Duodenal mucosa (tissue), 2 donors: Measurements from ENCODE around the gene SUN2.

ENCODE experiments used
- H3K27ac ChIP-seq: one replicate; pipeline ENCODE4 v1.7.0; 2013; ENCODE audit warnings: low read depth, low read length
- H3K27me3 ChIP-seq, 2 donors: one replicate each; pipeline ENCODE4 v1.7.0; 2013; ENCODE audit warnings: low read length in 2 of 2, control low read depth in 1 of 2; ENCODE audit not compliant: insufficient read depth in 2 of 2, control insufficient read depth in 1 of 2
- H3K36me3 ChIP-seq, 2 donors: one replicate each; pipeline ENCODE4 v1.7.0; 2013; ENCODE audit warnings: low read length in 2 of 2, control low read depth in 1 of 2; ENCODE audit not compliant: insufficient read depth in 2 of 2, control insufficient read depth in 1 of 2
- H3K4me1 ChIP-seq, 2 donors: one replicate each; pipeline ENCODE4 v1.7.0; 2013; ENCODE audit warnings: low read length in 2 of 2, control low read depth in 1 of 2; ENCODE audit not compliant: insufficient read depth in 2 of 2, control insufficient read depth in 1 of 2
- H3K4me3 ChIP-seq, 2 donors: one replicate each; pipeline ENCODE4 v1.7.0; 2013; ENCODE audit warnings: low read length in 2 of 2, low read depth in 1 of 2
- H3K9ac ChIP-seq, 2 donors: one replicate each; pipeline ENCODE4 v1.7.0; 2013; ENCODE audit warnings: low read length in 2 of 2, low read depth in 1 of 2
- H3K9me3 ChIP-seq, 2 donors: one replicate each; pipeline ENCODE4 v1.7.0; 2013; ENCODE audit warnings: low read length in 2 of 2, control low read depth in 1 of 2; ENCODE audit not compliant: control insufficient read depth in 1 of 2

Gene SUN2

DNA sequence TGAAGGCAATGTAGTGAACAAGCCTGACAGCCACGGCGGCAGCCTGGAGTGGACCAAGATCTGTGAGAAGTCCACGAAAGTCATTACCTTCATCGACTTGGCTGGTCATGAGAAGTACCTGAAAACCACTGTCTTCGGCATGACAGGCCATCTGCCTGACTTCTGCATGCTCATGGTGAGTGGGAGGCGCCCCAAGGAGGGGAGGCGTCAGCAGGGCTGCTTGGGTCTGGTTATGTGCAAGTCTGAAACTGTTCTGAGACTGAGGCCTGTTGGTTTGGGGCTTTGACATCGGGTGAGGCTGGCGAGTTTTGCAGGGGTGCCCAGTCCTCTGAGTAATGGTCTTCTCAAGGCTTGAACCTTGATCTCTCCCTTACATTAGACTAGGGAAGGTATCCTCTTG is 39.0 kb downstream of the SUN2 start:
- no peak overlapping the region for H3K9ac ChIP-seq
- H3K27me3 ChIP-seq = no peaks in the 10 kb centered on the region
- peaks cover 9 to 10% of the 10 kb centered on the region in 2 donors for H3K4me1 ChIP-seq
- H3K4me3 ChIP-seq = no peak overlapping the region
- H3K36me3 ChIP-seq = peaks cover 13 to 56% of the 10 kb centered on the region in 2 donors
- H3K27ac ChIP-seq = no peak overlapping the region
- H3K9me3 ChIP-seq = no peaks in the 10 kb centered on the region

- Histone ChIP-seq H3K36me3 (peaks cover 13 to 51% of the 10 kb centered on the region in 2 donors), H3K9ac (no peak overlapping the region), H3K27ac (no peak overlapping the region), H3K4me3 (no peak overlapping the region), H3K27me3 (no peaks in the 10 kb centered on the region), H3K9me3 (no peaks in the 10 kb centered on the region), H3K4me1 (peaks cover 9 to 10% of the 10 kb centered on the region in 2 donors)
Measured at GRCh38 chr22:38716271-38716670, 39.5 kb downstream of the SUN2 start.

DNA sequence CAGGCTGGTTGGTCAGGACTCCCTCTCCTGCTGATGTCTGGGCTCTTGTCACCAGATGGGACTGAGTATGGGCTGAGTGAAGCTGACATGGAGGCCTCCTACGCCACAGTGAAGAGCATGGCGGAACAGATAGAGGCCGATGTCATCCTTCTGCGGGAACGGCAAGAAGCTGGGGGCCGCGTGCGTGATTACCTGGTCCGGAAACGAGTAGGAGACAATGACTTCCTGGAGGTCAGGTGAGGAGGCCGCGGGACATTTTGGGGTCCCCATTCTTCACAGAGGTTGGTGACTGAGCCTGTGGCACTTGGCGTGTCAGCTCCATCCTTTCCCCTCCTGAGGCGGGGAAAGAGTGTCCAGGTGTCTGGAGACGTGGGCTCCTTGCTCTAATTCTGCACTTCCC is 39.9 kb downstream of the SUN2 start:
- no peak overlapping the region for H3K9ac ChIP-seq
- peaks cover 9 to 10% of the 10 kb centered on the region in 2 donors for H3K4me1 ChIP-seq

GRCh38 chr22:38715176-38715764 is 40.5 kb downstream of the SUN2 start:
- Histone ChIP-seq H3K9me3 (no peaks in the 10 kb centered on the region), H3K27ac (no peak overlapping the region), H3K4me1 (peaks cover 9 to 11% of the 10 kb centered on the region in 2 donors), H3K9ac (no peak overlapping the region), H3K36me3 (peaks cover 10 to 50% of the 10 kb centered on the region in 2 donors), H3K4me3 (no peak overlapping the region), H3K27me3 (no peaks in the 10 kb centered on the region)

More for the DNA sequence above, 39.9 kb downstream of the SUN2 start:
- Histone ChIP-seq H3K36me3 (peaks cover 13 to 49% of the 10 kb centered on the region in 2 donors), H3K27me3 (no peaks in the 10 kb centered on the region), H3K4me3 (no peak overlapping the region), H3K27ac (no peak overlapping the region), H3K9me3 (no peaks in the 10 kb centered on the region)

DNA sequence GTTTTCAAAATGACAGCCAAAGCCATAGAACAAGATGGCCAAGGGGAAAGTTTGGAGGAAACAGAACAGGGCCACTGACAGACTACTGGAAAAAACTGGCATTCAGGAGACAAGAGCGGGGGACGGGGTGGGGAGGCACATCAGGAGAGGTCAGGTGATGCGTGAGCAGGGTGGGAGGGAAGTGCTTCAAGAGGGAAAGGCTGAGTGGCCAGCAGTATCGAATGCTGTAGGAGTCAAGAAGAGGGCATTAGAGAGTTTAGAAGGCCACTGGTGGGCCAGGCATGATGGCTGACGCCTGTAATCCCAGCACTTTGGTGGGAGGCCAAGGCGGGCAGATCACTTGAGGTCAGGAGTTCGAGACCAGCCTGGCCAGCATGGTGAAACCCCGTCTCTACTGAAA is 41.9 kb downstream of the SUN2 start:
- Histone ChIP-seq H3K4me3 (no peak overlapping the region), H3K9ac (no peak overlapping the region), H3K4me1 (peaks cover 17 to 18% of the 10 kb centered on the region in 2 donors), H3K36me3 (peaks cover 10 to 54% of the 10 kb centered on the region in 2 donors), H3K9me3 (no peaks in the 10 kb centered on the region), H3K27ac (no peak overlapping the region), H3K27me3 (no peaks in the 10 kb centered on the region)

DNA sequence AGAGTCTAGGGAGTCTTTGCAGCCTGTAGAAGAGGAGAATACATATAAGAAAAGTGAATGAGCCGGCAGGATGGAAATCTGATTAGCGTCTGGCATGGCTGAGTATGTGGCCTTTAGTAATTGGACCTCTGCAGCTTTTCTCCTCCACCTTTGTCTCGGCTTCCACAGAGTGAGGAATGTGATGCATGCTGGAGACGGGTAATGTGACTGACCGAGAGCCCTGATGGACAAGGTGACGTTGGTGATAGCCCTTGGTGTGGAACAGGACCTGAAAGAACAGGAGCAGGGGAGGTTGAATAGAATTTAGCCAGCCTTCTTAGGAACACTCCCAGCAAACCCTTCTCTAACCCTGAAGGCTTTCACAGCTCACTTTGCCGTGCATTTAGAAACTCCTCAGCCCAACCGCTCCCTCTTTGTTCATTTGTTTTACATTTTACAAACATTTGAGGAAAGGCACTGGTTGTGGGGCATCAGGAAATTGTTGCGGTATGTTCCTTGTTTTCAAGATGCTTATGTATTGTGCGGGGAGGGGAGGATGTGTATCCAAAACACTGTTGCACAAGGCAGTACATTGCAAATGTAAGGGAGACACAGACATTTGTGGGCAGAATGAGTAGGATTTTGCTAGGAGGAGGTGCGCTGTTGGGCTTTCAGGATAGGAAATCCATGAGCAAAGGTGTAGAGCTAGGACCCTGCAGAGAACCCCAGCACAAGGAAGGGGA is 43.2 kb downstream of the SUN2 start:
- Histone ChIP-seq H3K36me3 (peaks cover 10 to 50% of the 10 kb centered on the region in 2 donors), H3K4me3 (no peak overlapping the region), H3K9ac (no peak overlapping the region), H3K27me3 (no peaks in the 10 kb centered on the region), H3K27ac (no peak overlapping the region), H3K4me1 (peaks cover 23 to 25% of the 10 kb centered on the region in 2 donors), H3K9me3 (no peaks in the 10 kb centered on the region)

DNA sequence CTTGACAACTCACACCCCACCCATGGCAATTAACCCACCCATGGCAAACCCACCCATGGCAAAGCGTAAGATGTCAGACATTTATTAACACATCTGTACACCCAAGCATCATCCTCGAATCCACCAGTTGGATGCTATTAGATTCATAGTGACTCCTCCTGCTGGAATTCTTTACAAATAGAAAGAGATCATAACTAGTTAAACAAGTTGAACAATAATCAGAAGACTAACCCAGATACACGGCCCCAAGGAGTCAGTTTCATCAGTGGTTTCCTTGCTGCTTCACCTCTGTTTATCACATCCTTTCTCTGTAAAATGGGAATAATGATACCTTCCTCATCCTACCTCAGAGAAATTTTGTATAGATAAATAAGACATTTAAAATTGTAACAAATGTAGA is 44.9 kb downstream of the SUN2 start:
- Histone ChIP-seq H3K27ac (no peak overlapping the region), H3K4me1 (peaks cover 32 to 34% of the 10 kb centered on the region in 2 donors), H3K36me3 (peaks cover 0 to 32% of the 10 kb centered on the region in 2 donors), H3K27me3 (no peaks in the 10 kb centered on the region), H3K9me3 (no peaks in the 10 kb centered on the region), H3K9ac (no peak overlapping the region), H3K4me3 (no peak overlapping the region)

DNA sequence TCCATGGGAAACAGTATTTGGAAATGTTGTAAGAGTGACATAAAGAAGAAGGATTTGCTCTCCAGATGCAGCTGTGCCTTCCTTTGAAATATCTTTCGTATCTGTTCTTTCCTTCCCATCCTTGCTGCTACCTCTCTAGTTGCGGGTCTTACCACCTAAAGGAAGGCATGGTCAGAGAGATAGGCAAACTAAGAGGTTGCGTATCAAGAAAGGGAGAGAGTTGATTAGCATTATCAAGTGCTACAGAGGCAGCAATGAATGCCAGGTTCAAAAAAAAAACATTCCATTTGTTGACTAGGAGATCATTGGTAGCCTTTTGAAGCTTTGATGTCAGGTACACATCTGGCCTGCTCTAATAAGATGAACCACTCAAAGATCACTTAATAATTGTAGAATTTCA is 45.4 kb downstream of the SUN2 start:
- Histone ChIP-seq H3K4me1 (peaks cover 32% of the 10 kb centered on the region in 2 donors), H3K4me3 (no peak overlapping the region), H3K27me3 (no peaks in the 10 kb centered on the region), H3K9ac (no peak overlapping the region), H3K27ac (no peak overlapping the region), H3K9me3 (no peaks in the 10 kb centered on the region), H3K36me3 (peaks cover 0 to 27% of the 10 kb centered on the region in 2 donors)

DNA sequence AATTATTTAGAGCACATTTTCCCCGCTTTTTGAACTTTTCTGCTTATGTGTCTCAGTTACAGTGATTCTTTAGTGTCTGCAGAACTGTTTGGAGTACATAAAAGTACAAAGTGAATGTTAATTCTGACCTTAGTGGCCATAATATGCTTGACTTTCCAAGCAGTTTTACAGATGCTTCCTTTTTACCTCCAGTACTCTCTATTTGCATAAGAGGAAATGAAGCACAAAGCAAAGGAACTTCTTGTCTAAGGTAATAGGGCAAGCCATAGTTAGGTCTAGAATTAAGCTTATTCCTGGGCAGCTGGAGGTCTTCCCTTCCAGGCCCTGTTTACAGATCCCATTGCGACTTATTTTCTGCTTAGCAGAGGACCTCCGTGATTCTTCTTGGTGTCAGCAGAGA is 46.5 kb downstream of the SUN2 start:
- peaks cover 37 to 40% of the 10 kb centered on the region in 2 donors for H3K4me1 ChIP-seq

DNA sequence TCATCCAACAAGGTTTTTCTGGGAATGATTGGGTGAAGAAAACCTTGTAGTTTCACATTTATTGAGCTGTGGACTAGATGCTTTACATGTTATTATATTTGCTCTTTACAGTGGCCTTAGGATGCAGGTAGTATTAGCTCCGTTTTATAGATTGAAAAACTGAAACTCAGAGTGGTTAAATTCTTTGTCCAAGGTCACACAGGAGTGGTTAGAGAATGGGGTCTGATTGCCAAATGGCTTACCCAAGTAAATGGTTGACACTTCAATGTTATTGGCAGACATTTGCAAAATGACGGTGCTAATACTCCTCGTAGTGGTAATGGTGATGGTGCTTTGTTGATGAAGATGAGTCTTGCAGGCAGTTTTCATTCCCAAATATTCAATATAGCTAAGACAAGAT is 47.8 kb downstream of the SUN2 start:
- H3K27me3 ChIP-seq = no peaks in the 10 kb centered on the region
- no peak overlapping the region for H3K9ac ChIP-seq
- H3K4me3 ChIP-seq = peak overlapping the region; percentile 89 to 90
- H3K27ac ChIP-seq = no peak overlapping the region
- H3K36me3 ChIP-seq = peaks cover 0 to 20% of the 10 kb centered on the region in 2 donors
- no peaks in the 10 kb centered on the region for H3K9me3 ChIP-seq
- peaks cover 35 to 37% of the 10 kb centered on the region in 2 donors for H3K4me1 ChIP-seq

More for the DNA sequence above, 46.5 kb downstream of the SUN2 start:
- H3K9me3 ChIP-seq = no peaks in the 10 kb centered on the region
- H3K36me3 ChIP-seq = peaks cover 0 to 22% of the 10 kb centered on the region in 2 donors
- H3K27ac ChIP-seq = no peak overlapping the region
- no peaks in the 10 kb centered on the region for H3K27me3 ChIP-seq
- no peak overlapping the region for H3K4me3 ChIP-seq
- H3K9ac ChIP-seq = no peak overlapping the region
